ENCODE data around the gene LTBP1.

DNA sequence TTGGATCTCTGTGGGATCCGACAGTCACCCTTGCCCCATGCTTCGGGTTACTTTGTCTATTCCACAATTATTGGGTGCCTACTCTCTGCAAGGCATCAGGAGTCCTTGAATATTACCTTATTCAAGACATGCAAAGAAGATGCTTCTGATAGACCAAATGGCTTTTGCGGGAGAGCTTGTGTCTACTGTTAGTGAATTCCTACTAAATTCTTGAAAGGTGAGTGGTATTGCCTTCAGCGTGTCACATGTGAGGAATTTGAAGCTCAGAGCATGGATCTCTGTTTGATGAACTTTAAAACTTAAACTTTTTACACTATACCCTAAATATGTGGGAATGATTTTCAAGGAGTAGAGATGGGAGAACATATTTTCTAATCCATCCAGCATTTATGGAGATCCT lies 184.4 kb downstream of the LTBP1 start:
- TF ChIP-seq CTCF (IDR thresholded peaks at IDR 0.05; ENCODE audit: insufficient read depth, low read length), result no peak
- no peak for TF ChIP-seq POLR2AphosphoS5 (IDR thresholded peaks at IDR 0.05; ENCODE audit: low read depth)

Data from HL-60 (cell line).